HepG2 (cell line): ENCODE results near the gene B4GALT5. TPM values are rescaled to one million over a fixed set of nuclear protein-coding genes. Genes with fewer than 3 reads are reported as not detected.

Experiments used
- DPF2 ChIP-seq: sonication (generic); formaldehyde crosslinking; IDR thresholded peaks from 2 replicates; pipeline ENCODE4 v1.4.0; 2020; ENCODE audit warnings: mild to moderate bottlenecking, low read depth, missing genetic modification reagents, borderline replicate concordance
- ELF3 ChIP-seq: IDR thresholded peaks from 2 replicates; pipeline ENCODE4 v1.6.1; 2016; ENCODE audit warnings: missing genetic modification reagents, missing compliant biosample characterization
- ERF ChIP-seq: IDR thresholded peaks from 2 replicates; pipeline ENCODE4 v1.6.1; 2018; ENCODE audit warnings: missing biosample characterization, missing genetic modification reagents
- FLYWCH1 ChIP-seq: sonication (generic); formaldehyde crosslinking; IDR thresholded peaks from 2 replicates; pipeline ENCODE4 v1.8.1; 2023; ENCODE audit warnings: mild to moderate bottlenecking, missing genetic modification reagents
- HDAC2 ChIP-seq: sonication (generic); formaldehyde crosslinking; IDR thresholded peaks from 2 replicates; pipeline ENCODE4 v1.4.0; 2020; ENCODE audit warnings: missing genetic modification reagents
- KAT8 ChIP-seq: IDR thresholded peaks from 2 replicates; pipeline ENCODE4 v1.6.1; 2016; ENCODE audit warnings: missing genetic modification reagents, missing compliant biosample characterization
- PRDM4 ChIP-seq: sonication (generic); formaldehyde crosslinking; IDR thresholded peaks from 2 replicates; pipeline ENCODE4 v1.9.0; 2021; ENCODE audit warnings: missing genetic modification reagents, borderline replicate concordance
- SALL1 ChIP-seq: sonication (generic); formaldehyde crosslinking; IDR thresholded peaks from 2 replicates; pipeline ENCODE4 v1.8.0; 2022; ENCODE audit warnings: mild to moderate bottlenecking, missing genetic modification reagents
- ZBTB26 ChIP-seq: IDR thresholded peaks from 2 replicates; pipeline ENCODE4 v1.6.1; 2016; ENCODE audit warnings: missing compliant biosample characterization, missing genetic modification reagents, borderline replicate concordance
- ZFY ChIP-seq: sonication (generic); formaldehyde crosslinking; IDR thresholded peaks from 2 replicates; pipeline ENCODE4 v1.4.0; 2020; ENCODE audit warnings: missing genetic modification reagents
- ZNF337 ChIP-seq: sonication (generic); formaldehyde crosslinking; IDR thresholded peaks from 2 replicates; pipeline ENCODE4 v1.5.1; 2020; ENCODE audit warnings: missing genetic modification reagents, low read depth, mild to moderate bottlenecking, borderline replicate concordance
- ZNF354B ChIP-seq: sonication (generic); formaldehyde crosslinking; IDR thresholded peaks from 2 replicates; pipeline ENCODE4 v1.8.0; 2022; ENCODE audit warnings: mild to moderate bottlenecking, missing genetic modification reagents
- ZNF414 ChIP-seq: sonication (generic); formaldehyde crosslinking; IDR thresholded peaks from 2 replicates; pipeline ENCODE4 v1.5.0; 2020; ENCODE audit warnings: missing genetic modification reagents
- ZSCAN12 ChIP-seq: sonication (generic); formaldehyde crosslinking; IDR thresholded peaks from 2 replicates; pipeline ENCODE4 v1.9.0; 2021; ENCODE audit warnings: mild to moderate bottlenecking, missing genetic modification reagents
- polyA plus RNA-seq, 8 experiments: library from polyadenylated mRNA; depleted of rRNA in 3 of 8; stranded (reverse) in 7 of 8; unstranded in 1 of 8; fragments of >200 nt; fragmentation: Illumina TruSeq in 4 of 8; extraction: Trizol in 4 of 8; gene quantifications; 2 replicates each; pipeline versions ENCODE4 v1.2.1 to v1.2.3, GENCODE V29; 2011 to 2016; ENCODE audit warnings: low read depth in 4 of 8, missing spikeins in 1 of 8, mixed read lengths in 1 of 8; ENCODE audit not compliant: insufficient read depth in 1 of 8
- total RNA-seq, 5 experiments: library from RNA; depleted of rRNA; stranded (reverse); fragments of >200 nt; fragmentation: Illumina TruSeq; extraction: Trizol; gene quantifications; 2 replicates each; pipeline ENCODE4 v1.2.3, GENCODE V29; 2016; ENCODE audit warnings: low read depth in 1 of 5
- TF ChIP-seq, protein P1 (sequence below): sonication (generic); formaldehyde crosslinking; IDR thresholded peaks from 2 replicates; pipeline ENCODE4 v1.5.0; 2020; ENCODE audit warnings: mild to moderate bottlenecking, missing genetic modification reagents
- TF ChIP-seq, protein P2 (sequence below): IDR thresholded peaks from 2 replicates; pipeline ENCODE4 v1.6.1; 2016; ENCODE audit warnings: missing genetic modification reagents, missing compliant biosample characterization
- TF ChIP-seq, protein P3 (sequence below): sonication (generic); formaldehyde crosslinking; IDR thresholded peaks from 2 replicates; pipeline ENCODE4 v1.4.0; 2020; ENCODE audit warnings: missing genetic modification reagents
- TF ChIP-seq, protein P4 (sequence below): IDR thresholded peaks from 2 replicates; pipeline ENCODE4 v1.6.1; 2016; ENCODE audit warnings: mild to moderate bottlenecking

The B4GALT5 gene
- total and polyA plus RNA-seq, 2 of the 13 experiments (the other 11 are each of a cell fraction or from before 2014, with no cell fraction given): 27.3 to 30.9 TPM

DNA sequence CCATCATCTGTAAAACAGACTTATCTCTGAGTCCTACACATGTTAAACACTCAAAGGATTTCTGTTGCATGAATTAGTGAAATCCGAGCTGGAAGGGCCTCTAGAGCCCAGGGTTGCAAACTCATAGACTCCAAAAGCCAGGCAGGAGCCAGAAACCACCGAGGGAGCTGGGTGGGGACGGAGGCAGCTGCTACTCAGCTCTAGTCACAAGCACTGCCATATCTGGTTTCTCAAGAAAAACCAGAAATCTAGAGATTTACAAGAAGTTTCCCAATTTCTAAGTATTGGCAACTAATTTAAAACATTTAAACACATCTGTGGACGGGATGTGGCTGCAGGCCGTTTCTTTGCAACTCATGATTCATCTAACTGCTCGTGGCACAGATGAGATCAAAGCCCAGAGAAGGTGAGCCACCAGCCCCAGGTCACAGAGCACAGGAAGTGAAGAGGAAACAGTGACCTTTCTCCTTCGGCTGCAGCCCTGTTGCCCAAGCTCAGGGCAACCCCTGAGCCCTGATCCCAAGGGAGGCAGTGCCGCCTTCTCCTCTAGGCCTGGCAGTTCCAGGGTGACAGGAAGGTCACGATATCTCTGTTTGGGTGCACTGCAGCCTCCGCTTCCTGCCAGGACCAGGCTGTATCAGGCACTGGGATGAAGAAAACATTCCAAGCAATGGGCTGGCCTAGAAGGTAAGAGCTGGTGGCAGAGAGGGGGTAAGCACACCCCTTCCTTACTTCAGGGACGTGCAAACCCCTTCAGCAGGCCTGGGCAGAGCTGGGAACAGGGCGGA is 119.3 kb downstream of the B4GALT5 start (continued):
- TF ChIP-seq, protein P1, sequence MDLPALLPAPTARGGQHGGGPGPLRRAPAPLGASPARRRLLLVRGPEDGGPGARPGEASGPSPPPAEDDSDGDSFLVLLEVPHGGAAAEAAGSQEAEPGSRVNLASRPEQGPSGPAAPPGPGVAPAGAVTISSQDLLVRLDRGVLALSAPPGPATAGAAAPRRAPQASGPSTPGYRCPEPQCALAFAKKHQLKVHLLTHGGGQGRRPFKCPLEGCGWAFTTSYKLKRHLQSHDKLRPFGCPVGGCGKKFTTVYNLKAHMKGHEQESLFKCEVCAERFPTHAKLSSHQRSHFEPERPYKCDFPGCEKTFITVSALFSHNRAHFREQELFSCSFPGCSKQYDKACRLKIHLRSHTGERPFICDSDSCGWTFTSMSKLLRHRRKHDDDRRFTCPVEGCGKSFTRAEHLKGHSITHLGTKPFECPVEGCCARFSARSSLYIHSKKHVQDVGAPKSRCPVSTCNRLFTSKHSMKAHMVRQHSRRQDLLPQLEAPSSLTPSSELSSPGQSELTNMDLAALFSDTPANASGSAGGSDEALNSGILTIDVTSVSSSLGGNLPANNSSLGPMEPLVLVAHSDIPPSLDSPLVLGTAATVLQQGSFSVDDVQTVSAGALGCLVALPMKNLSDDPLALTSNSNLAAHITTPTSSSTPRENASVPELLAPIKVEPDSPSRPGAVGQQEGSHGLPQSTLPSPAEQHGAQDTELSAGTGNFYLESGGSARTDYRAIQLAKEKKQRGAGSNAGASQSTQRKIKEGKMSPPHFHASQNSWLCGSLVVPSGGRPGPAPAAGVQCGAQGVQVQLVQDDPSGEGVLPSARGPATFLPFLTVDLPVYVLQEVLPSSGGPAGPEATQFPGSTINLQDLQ (CRISPR knock-in tag): no peak
- TF ChIP-seq HDAC2 (CRISPR knock-in tag): peak; percentile 82
- peak; percentile 25 for TF ChIP-seq ELF3 (CRISPR knock-in tag)
- TF ChIP-seq ZNF414 (CRISPR knock-in tag): 0 out of 2 replicates have a peak, but pooled peaks have one; percentile 11
- TF ChIP-seq, protein P2, sequence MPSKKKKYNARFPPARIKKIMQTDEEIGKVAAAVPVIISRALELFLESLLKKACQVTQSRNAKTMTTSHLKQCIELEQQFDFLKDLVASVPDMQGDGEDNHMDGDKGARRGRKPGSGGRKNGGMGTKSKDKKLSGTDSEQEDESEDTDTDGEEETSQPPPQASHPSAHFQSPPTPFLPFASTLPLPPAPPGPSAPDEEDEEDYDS (CRISPR knock-in tag): peak; percentile 24; the same call in 1 of the 2 replicates
- TF ChIP-seq, protein P3, sequence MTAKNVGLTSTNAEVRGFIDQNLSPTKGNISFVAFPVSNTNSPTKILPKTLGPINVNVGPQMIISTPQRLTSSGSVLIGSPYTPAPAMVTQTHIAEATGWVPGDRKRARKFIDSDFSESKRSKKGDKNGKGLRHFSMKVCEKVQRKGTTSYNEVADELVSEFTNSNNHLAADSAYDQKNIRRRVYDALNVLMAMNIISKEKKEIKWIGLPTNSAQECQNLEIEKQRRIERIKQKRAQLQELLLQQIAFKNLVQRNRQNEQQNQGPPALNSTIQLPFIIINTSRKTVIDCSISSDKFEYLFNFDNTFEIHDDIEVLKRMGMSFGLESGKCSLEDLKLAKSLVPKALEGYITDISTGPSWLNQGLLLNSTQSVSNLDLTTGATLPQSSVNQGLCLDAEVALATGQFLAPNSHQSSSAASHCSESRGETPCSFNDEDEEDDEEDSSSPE (CRISPR knock-in tag): peak; percentile 29; the same call in 1 of the 2 replicates
- no peak for TF ChIP-seq ZSCAN12 (CRISPR knock-in tag)
- peak; percentile 37; the same call in 1 of the 2 replicates for TF ChIP-seq KAT8 (CRISPR knock-in tag)
- 0 out of 2 replicates have a peak, but pooled peaks have one; percentile 59 for TF ChIP-seq ZNF354B (CRISPR knock-in tag)
- TF ChIP-seq ZNF337 (CRISPR knock-in tag): 0 out of 2 replicates have a peak, but pooled peaks have one; percentile 36
- TF ChIP-seq, protein P4, sequence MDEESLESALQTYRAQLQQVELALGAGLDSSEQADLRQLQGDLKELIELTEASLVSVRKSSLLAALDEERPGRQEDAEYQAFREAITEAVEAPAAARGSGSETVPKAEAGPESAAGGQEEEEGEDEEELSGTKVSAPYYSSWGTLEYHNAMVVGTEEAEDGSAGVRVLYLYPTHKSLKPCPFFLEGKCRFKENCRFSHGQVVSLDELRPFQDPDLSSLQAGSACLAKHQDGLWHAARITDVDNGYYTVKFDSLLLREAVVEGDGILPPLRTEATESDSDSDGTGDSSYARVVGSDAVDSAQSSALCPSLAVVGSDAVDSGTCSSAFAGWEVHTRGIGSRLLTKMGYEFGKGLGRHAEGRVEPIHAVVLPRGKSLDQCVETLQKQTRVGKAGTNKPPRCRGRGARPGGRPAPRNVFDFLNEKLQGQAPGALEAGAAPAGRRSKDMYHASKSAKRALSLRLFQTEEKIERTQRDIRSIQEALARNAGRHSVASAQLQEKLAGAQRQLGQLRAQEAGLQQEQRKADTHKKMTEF (CRISPR knock-in tag): 0 out of 2 replicates have a peak, but pooled peaks have one; percentile 32
- TF ChIP-seq ERF (CRISPR knock-in tag): peak; percentile 68; the same call in 1 of the 2 replicates
- peak; percentile 24; the same call in 1 of the 2 replicates for TF ChIP-seq SALL1 (CRISPR knock-in tag)
- TF ChIP-seq FLYWCH1: no peak; the same call in 1 of the 2 replicates
- peak; percentile 13; the same call in 1 of the 2 replicates for TF ChIP-seq ZFY (CRISPR knock-in tag)
- no peak for TF ChIP-seq ZBTB26 (CRISPR knock-in tag)
- peak; percentile 60; the same call in 1 of the 2 replicates for TF ChIP-seq PRDM4 (CRISPR knock-in tag)
- TF ChIP-seq DPF2: no peak
